SK-N-SH (cell line): ENCODE results near the gene ISL2. TPM values are rescaled to one million over a fixed set of nuclear protein-coding genes. Genes with fewer than 3 reads are reported as not detected.

Experiments used
- CTCF ChIA-PET: fragments of 300-600, 350-600 bp; formaldehyde crosslinking; extraction: SDS; loops from one replicate; lab custom pipeline; 2021; lab: Yijun Ruan, JAX
- POLR2A ChIA-PET: fragments of 350-600 bp; sonication (Branson Sonifier 250); formaldehyde crosslinking; extraction: SDS; loops from one replicate; lab custom pipeline; 2020; ENCODE audit warnings: antibody characterized with exemption, inconsistent platforms; lab: Yijun Ruan, JAX
- DNase-seq: peaks from one replicate; pipeline ENCODE4 v3.0.0; 2012
- H2AFZ ChIP-seq: fragments of 200-600 bp; sonication (generic); 2 replicates; pipeline ENCODE4 v1.8.1; 2016; ENCODE audit warnings: antibody characterized with exemption, mild to moderate bottlenecking, low read depth
- H3F3A ChIP-seq: fragments of 200-600 bp; sonication (generic); replicated peaks from 2 replicates; pipeline ENCODE3; 2016; ENCODE audit warnings: antibody characterized with exemption, mild to moderate bottlenecking; ENCODE audit not compliant: insufficient read depth
- H3K27ac ChIP-seq, 2 experiments: fragments of 200-500 bp in 1 of 2; fragments of 200-600 bp in 1 of 2; sonication (Bioruptor generic) in 1 of 2; sonication (generic), shearing (Covaris generic) in 1 of 2; 2 replicates each; pipeline versions ENCODE4 v1.5.1 to v1.6.1; 2014 to 2016; ENCODE audit warnings: low read depth in 2 of 2, inconsistent platforms in 1 of 2, low read length in 1 of 2, mild to moderate bottlenecking in 1 of 2, mixed read lengths in 1 of 2
- H3K27me3 ChIP-seq: fragments of 200-600 bp; sonication (generic), shearing (Covaris generic); 2 replicates; pipeline ENCODE4 v1.6.1; 2016; ENCODE audit warnings: mixed run types; ENCODE audit not compliant: insufficient read depth
- H3K36me3 ChIP-seq, 2 experiments: fragments of 200-500 bp in 1 of 2; fragments of 200-600 bp in 1 of 2; sonication (Bioruptor generic) in 1 of 2; sonication (generic) in 1 of 2; replicated peaks in 1 of 2; 2 replicates each; pipeline versions ENCODE3 to v1.5.1; 2014 to 2016; ENCODE audit warnings: low read length in 1 of 2, mild to moderate bottlenecking in 1 of 2; ENCODE audit not compliant: insufficient read depth in 2 of 2, control insufficient read depth in 1 of 2
- H3K4me1 ChIP-seq, 2 experiments: fragments of 200-500 bp in 1 of 2; fragments of 200-600 bp in 1 of 2; sonication (Bioruptor generic) in 1 of 2; sonication (generic), shearing (Covaris generic) in 1 of 2; 2 replicates each; pipeline versions ENCODE4 v1.5.1 to v1.6.1; 2014 to 2016; ENCODE audit warnings: low read depth in 1 of 2, low read length in 1 of 2, mixed run types in 1 of 2; ENCODE audit not compliant: insufficient read depth in 2 of 2, control insufficient read depth in 1 of 2
- H3K4me2 ChIP-seq: fragments of 200-600 bp; sonication (generic), shearing (Covaris generic); 2 replicates; pipeline ENCODE4 v1.6.1; 2017; ENCODE audit warnings: mixed run types
- H3K4me3 ChIP-seq, 2 experiments: fragments of 200-500 bp in 1 of 2; fragments of 200-600 bp in 1 of 2; sonication (Bioruptor generic) in 1 of 2; sonication (generic), shearing (Covaris generic) in 1 of 2; 2 replicates each; pipeline versions ENCODE4 v1.5.1 to v1.8.1; 2014 to 2016; ENCODE audit warnings: low read depth in 2 of 2, inconsistent platforms in 1 of 2, low read length in 1 of 2, mild to moderate bottlenecking in 1 of 2, mixed read lengths in 1 of 2, moderate library complexity in 1 of 2
- H3K79me2 ChIP-seq: fragments of 200-600 bp; sonication (generic); 2 replicates; pipeline ENCODE4 v1.8.1; 2017; ENCODE audit warnings: mild to moderate bottlenecking; ENCODE audit not compliant: insufficient read depth
- H3K9ac ChIP-seq: fragments of 200-600 bp; sonication (generic); 2 replicates; pipeline ENCODE4 v1.6.1; 2017; ENCODE audit warnings: mixed run types
- H3K9me2 ChIP-seq: fragments of 200-600 bp; sonication (generic); 2 replicates; pipeline ENCODE4 v1.6.1; 2017; ENCODE audit warnings: mixed run types
- H3K9me3 ChIP-seq: fragments of 200-600 bp; sonication (generic); 2 replicates; pipeline ENCODE4 v1.6.1; 2017; ENCODE audit warnings: mixed run types, mild to moderate bottlenecking, moderate library complexity
- H4K20me1 ChIP-seq: fragments of 200-600 bp; sonication (generic); 2 replicates; pipeline ENCODE4 v1.6.1; 2017; ENCODE audit warnings: mild to moderate bottlenecking, mixed run types; ENCODE audit not compliant: insufficient read depth
- CHD2 ChIP-seq: fragments of 150-350 bp; IDR thresholded peaks from 2 replicates; pipeline ENCODE4 v1.6.1; 2018; ENCODE audit warnings: low read length; ENCODE audit not compliant: partially characterized antibody
- CTCF ChIP-seq: fragments of 200-600 bp; sonication (generic); IDR thresholded peaks from 2 replicates; pipeline ENCODE4 v1.6.1; 2017; ENCODE audit warnings: antibody characterized with exemption, mild to moderate bottlenecking, moderate library complexity
- EP300 ChIP-seq, 2 experiments: IDR thresholded peaks; 2 replicates each; pipeline versions ENCODE4 v1.4.0 to v1.6.1; 2012; ENCODE audit warnings: borderline replicate concordance in 1 of 2, low read depth in 1 of 2, low read length in 1 of 2
- EZH2phosphoT487 ChIP-seq: fragments of 200-600 bp; sonication (generic); IDR thresholded peaks from 2 replicates; pipeline ENCODE4 v1.6.1; 2017; ENCODE audit warnings: low read depth, mixed run types, mild to moderate bottlenecking, antibody characterized with exemption, moderate library complexity, borderline replicate concordance
- FOSL2 ChIP-seq: IDR thresholded peaks from 2 replicates; pipeline ENCODE4 v1.4.0; 2012; ENCODE audit warnings: low read depth, mild to moderate bottlenecking, moderate library complexity, borderline replicate concordance
- FOXJ3 ChIP-seq: sonication (generic); formaldehyde crosslinking; IDR thresholded peaks from 2 replicates; pipeline ENCODE4 v1.5.1; 2020; ENCODE audit warnings: mild to moderate bottlenecking, missing genetic modification reagents
- FOXM1 ChIP-seq: IDR thresholded peaks from 2 replicates; pipeline ENCODE4 v1.4.0; 2012; ENCODE audit warnings: low read depth, mild to moderate bottlenecking
- GABPA ChIP-seq: IDR thresholded peaks from 2 replicates; pipeline ENCODE4 v1.4.0; 2012; ENCODE audit warnings: low read depth, mild to moderate bottlenecking
- GATA2 ChIP-seq: sonication (generic); formaldehyde crosslinking; IDR thresholded peaks from 2 replicates; pipeline ENCODE4 v1.5.0; 2020; ENCODE audit warnings: mild to moderate bottlenecking, missing genetic modification reagents
- MAX ChIP-seq: IDR thresholded peaks from 2 replicates; pipeline ENCODE4 v1.4.0; 2012; ENCODE audit warnings: low read depth
- MEF2A ChIP-seq: IDR thresholded peaks from 2 replicates; pipeline ENCODE4 v1.4.0; 2012; ENCODE audit warnings: low read depth, borderline replicate concordance
- NFIC ChIP-seq: IDR thresholded peaks from 2 replicates; pipeline ENCODE4 v1.4.0; 2012; ENCODE audit warnings: borderline replicate concordance
- NRF1 ChIP-seq: IDR thresholded peaks from 2 replicates; pipeline ENCODE4 v1.6.1; 2012; ENCODE audit warnings: low read depth, mild to moderate bottlenecking, low read length
- PBX3 ChIP-seq: IDR thresholded peaks from 2 replicates; pipeline ENCODE4; 2012
- RAD21 ChIP-seq: IDR thresholded peaks from 2 replicates; pipeline ENCODE4 v1.6.1; 2012; ENCODE audit warnings: mild to moderate bottlenecking, low read length
- RFX5 ChIP-seq: IDR thresholded peaks from 2 replicates; pipeline ENCODE4 v1.6.1; 2012; ENCODE audit warnings: mild to moderate bottlenecking, improper control_type of control experiment, low read length
- SIN3A ChIP-seq: IDR thresholded peaks from 2 replicates; pipeline ENCODE4 v1.6.1; 2012; ENCODE audit warnings: low read depth, mild to moderate bottlenecking, low read length, moderate library complexity, borderline replicate concordance
- TEAD4 ChIP-seq: IDR thresholded peaks from 2 replicates; pipeline ENCODE4 v1.4.0; 2012; ENCODE audit warnings: mild to moderate bottlenecking, borderline replicate concordance; ENCODE audit not compliant: insufficient read depth
- USF2 ChIP-seq: fragments of 150-350 bp; IDR thresholded peaks from 2 replicates; pipeline ENCODE4 v1.6.1; 2017; ENCODE audit warnings: antibody characterized with exemption, low read length, low read depth, borderline replicate concordance
- ZBTB33 ChIP-seq: IDR thresholded peaks from 2 replicates; pipeline ENCODE4 v1.4.0; 2012; ENCODE audit warnings: low read depth, borderline replicate concordance
- WGBS: methylation state at CpG from one replicate; pipeline ENCODE4 v1.1.6; 2017; ENCODE audit warnings: low lambda C conversion rate; 5-methylcytosine and 5-hydroxymethylcytosine counted together
- polyA plus RNA-seq, 3 experiments: library from polyadenylated mRNA; depleted of rRNA; stranded (reverse); fragments of >200 nt; gene quantifications; 2 replicates each; pipeline ENCODE4 v1.2.3, GENCODE V29; 2012

The ISL2 gene
- polyA plus RNA-seq, 1 of the 3 experiments (the other 2 are of a cell fraction), result 6.0 TPM

- H3K27me3 ChIP-seq, result no peaks in the 10 kb centered on the region
- ChIA-PET CTCF (interaction anchor here (2.4 kb wide), 1 partner anchor 15 kb away, joined by 7 read pairs; no protein-coding TSS in a partner anchor), POLR2A (interaction anchor here (1.0 kb wide), 1 partner anchor 12 kb away, joined by 3 read pairs; no protein-coding TSS in a partner anchor)
Observed at GRCh38 chr15:76344893-76345582, 8.5 kb downstream of the ISL2 start.

More at GRCh38 chr15:76344893-76345582, 8.5 kb downstream of the ISL2 start:
- no peak overlapping the region for H3K9ac ChIP-seq
- H3K4me1 ChIP-seq, result peaks cover 0 to 5% of the 10 kb centered on the region in 2 experiments; a peak in 2 of 4 replicates
- no peaks in the 10 kb centered on the region for H4K20me1 ChIP-seq
- H3K4me3 ChIP-seq, result no peak overlapping the region
- H3K27ac ChIP-seq, result no peak overlapping the region
- no peak overlapping the region for H3K4me2 ChIP-seq
- no peaks in the 10 kb centered on the region for H3K9me3 ChIP-seq
- TF ChIP-seq MEF2A (no peak), NRF1 (no peak), EZH2phosphoT487 (no peak), CHD2 (no peak), MAX (no peak), GABPA (no peak), FOXJ3 (no peak), NFIC (no peak), PBX3 (no peak), FOXM1 (no peak), TEAD4 (no peak), RAD21 (no peak), SIN3A (no peak), USF2 (no peak), EP300 (IDR thresholded peaks at IDR 0.05; ENCODE audit: borderline replicate concordance in 1 of 2, low read depth in 1 of 2, low read length in 1 of 2) (no peak), FOSL2 (no peak), GATA2 (no peak), ZBTB33 (no peak), RFX5 (no peak), CTCF (no peak)
- no peaks in the 10 kb centered on the region for H3K9me2 ChIP-seq
- no peak for DNase-seq
- WGBS, result 87% methylated on average over 3 of the region's 3 CpGs
- no peaks in the 10 kb centered on the region for H3K79me2 ChIP-seq
- no peak overlapping the region for H2AFZ ChIP-seq
- H3F3A ChIP-seq, result no peaks in the 10 kb centered on the region
- peaks cover 10 to 36% of the 10 kb centered on the region in 2 experiments for H3K36me3 ChIP-seq
